HEK293 (cell line): ENCODE data around the gene FBXO28.

Experiments
- CTCF ChIA-PET: fragments of 350-600 bp; formaldehyde crosslinking; extraction: SDS; loops from one replicate; lab custom pipeline; 2021; ENCODE audit warnings: antibody characterized with exemption; lab: Yijun Ruan, JAX
- POLR2A ChIA-PET: fragments of 300-600 bp; formaldehyde crosslinking; extraction: SDS; loops from one replicate; lab custom pipeline; 2020; ENCODE audit warnings: antibody characterized with exemption, inconsistent platforms; lab: Yijun Ruan, JAX
- H3K27ac ChIP-seq: fragments of 200-500 bp; sonication (Bioruptor generic); 2 replicates; pipeline ENCODE4 v1.5.1; 2014; ENCODE audit warnings: low read depth, low read length, control low read depth, inconsistent platforms; ENCODE audit errors: extremely low read depth
- H3K36me3 ChIP-seq, 2 experiments: fragments of 200-500 bp in 1 of 2; sonication (Bioruptor generic) in 1 of 2; 1 replicate in 1 of 2; 2 replicates in 1 of 2; pipeline ENCODE4 v1.5.1; 2014 to 2017; ENCODE audit warnings: inconsistent platforms in 2 of 2, low read length in 2 of 2; ENCODE audit not compliant: control insufficient read depth in 2 of 2, insufficient read depth in 1 of 2
- H3K4me1 ChIP-seq: fragments of 200-500 bp; sonication (Bioruptor generic); 2 replicates; pipeline ENCODE4 v1.5.1; 2014; ENCODE audit warnings: mild to moderate bottlenecking, low read length, inconsistent platforms; ENCODE audit not compliant: control insufficient read depth, insufficient read depth
- H3K4me3 ChIP-seq: 2 replicates; pipeline ENCODE4 v1.5.1; 2011; ENCODE audit warnings: low read depth, mild to moderate bottlenecking, control low read depth, low read length, moderate library complexity
- H3K9me3 ChIP-seq: fragments of 200-500 bp; sonication (Bioruptor generic); 2 replicates; pipeline ENCODE4 v1.5.1; 2014; ENCODE audit warnings: low read depth, low read length, inconsistent platforms; ENCODE audit not compliant: control insufficient read depth, insufficient read depth
- FEZF1 ChIP-seq: fragments of 450-650 bp; formaldehyde crosslinking; IDR thresholded peaks from 2 replicates; pipeline ENCODE4 v1.5.1; 2016; ENCODE audit warnings: missing biosample characterization, missing genetic modification characterization
- GLIS1 ChIP-seq: fragments of 450-650 bp; formaldehyde crosslinking; IDR thresholded peaks from 2 replicates; pipeline ENCODE4 v1.5.1; 2016; ENCODE audit warnings: missing biosample characterization, missing genetic modification characterization
- GLIS2 ChIP-seq: fragments of 450-650 bp; formaldehyde crosslinking; IDR thresholded peaks from 2 replicates; pipeline ENCODE4 v1.5.1; 2016; ENCODE audit warnings: missing biosample characterization, missing genetic modification characterization
- IKZF3 ChIP-seq: fragments of 450-650 bp; IDR thresholded peaks from 2 replicates; pipeline ENCODE4 v1.5.0; 2018; ENCODE audit warnings: missing biosample characterization, mild to moderate bottlenecking, missing genetic modification characterization, moderate library complexity
- KLF1 ChIP-seq: fragments of 450-650 bp; formaldehyde crosslinking; IDR thresholded peaks from 2 replicates; pipeline ENCODE4 v1.5.1; 2016; ENCODE audit warnings: missing biosample characterization, missing genetic modification characterization
- OSR2 ChIP-seq: fragments of 450-650 bp; formaldehyde crosslinking; IDR thresholded peaks from 2 replicates; pipeline ENCODE4 v1.5.1; 2016; ENCODE audit warnings: missing biosample characterization, missing genetic modification characterization
- PRDM1 ChIP-seq: fragments of 450-650 bp; formaldehyde crosslinking; IDR thresholded peaks from 2 replicates; pipeline ENCODE4; 2016; ENCODE audit warnings: missing biosample characterization, missing genetic modification characterization
- PRDM10 ChIP-seq: fragments of 450-650 bp; formaldehyde crosslinking; IDR thresholded peaks from 2 replicates; pipeline ENCODE4 v1.5.1; 2016; ENCODE audit warnings: missing biosample characterization, missing genetic modification characterization
- WT1 ChIP-seq: fragments of 450-650 bp; formaldehyde crosslinking; IDR thresholded peaks from 2 replicates; pipeline ENCODE4 v1.5.1; 2016; ENCODE audit warnings: missing biosample characterization, missing genetic modification characterization
- ZBTB17 ChIP-seq: fragments of 450-650 bp; formaldehyde crosslinking; IDR thresholded peaks from 2 replicates; pipeline ENCODE4 v1.5.1; 2016; ENCODE audit warnings: missing biosample characterization, missing genetic modification characterization
- ZBTB20 ChIP-seq: fragments of 450-650 bp; formaldehyde crosslinking; IDR thresholded peaks from 2 replicates; pipeline ENCODE4 v1.5.1; 2016; ENCODE audit warnings: missing biosample characterization, missing genetic modification characterization
- ZBTB26 ChIP-seq: fragments of 450-650 bp; formaldehyde crosslinking; optimal IDR thresholded peaks from 2 replicates; pipeline ENCODE3; 2016; ENCODE audit warnings: missing biosample characterization, mild to moderate bottlenecking, missing genetic modification characterization
- ZBTB49 ChIP-seq: fragments of 450-650 bp; formaldehyde crosslinking; IDR thresholded peaks from 2 replicates; pipeline ENCODE4 v1.5.1; 2016; ENCODE audit warnings: missing biosample characterization, missing genetic modification characterization, low read depth
- ZIC2 ChIP-seq: fragments of 450-650 bp; formaldehyde crosslinking; IDR thresholded peaks from 2 replicates; pipeline ENCODE4 v1.5.1; 2016; ENCODE audit warnings: missing biosample characterization, missing genetic modification characterization
- ZNF19 ChIP-seq: fragments of 450-650 bp; formaldehyde crosslinking; IDR thresholded peaks from 2 replicates; pipeline ENCODE4; 2016; ENCODE audit warnings: missing biosample characterization, missing genetic modification characterization, low read depth
- ZNF311 ChIP-seq: fragments of 450-650 bp; formaldehyde crosslinking; IDR thresholded peaks from 2 replicates; pipeline ENCODE4 v1.5.1; 2017; ENCODE audit warnings: missing biosample characterization, missing genetic modification characterization, borderline replicate concordance
- ZNF366 ChIP-seq: fragments of 450-650 bp; formaldehyde crosslinking; conservative IDR thresholded peaks from 2 replicates; pipeline ENCODE4 v1.5.1; 2016; ENCODE audit warnings: missing biosample characterization, missing genetic modification characterization
- ZNF394 ChIP-seq: fragments of 450-650 bp; formaldehyde crosslinking; IDR thresholded peaks from 2 replicates; pipeline ENCODE4 v1.5.1; 2016; ENCODE audit warnings: missing biosample characterization, missing genetic modification characterization, mild to moderate bottlenecking, moderate library complexity, borderline replicate concordance
- ZNF398 ChIP-seq: fragments of 450-650 bp; formaldehyde crosslinking; IDR thresholded peaks from 2 replicates; pipeline ENCODE4 v1.5.1; 2017; ENCODE audit warnings: missing biosample characterization, missing genetic modification characterization
- ZNF449 ChIP-seq: fragments of 450-650 bp; formaldehyde crosslinking; IDR thresholded peaks from 2 replicates; pipeline ENCODE4 v1.5.1; 2017; ENCODE audit warnings: missing biosample characterization, mild to moderate bottlenecking, missing genetic modification characterization, moderate library complexity
- ZNF600 ChIP-seq: fragments of 450-650 bp; formaldehyde crosslinking; IDR thresholded peaks from 2 replicates; pipeline ENCODE4 v1.5.1; 2016; ENCODE audit warnings: missing biosample characterization, missing genetic modification characterization
- ZNF792 ChIP-seq: fragments of 450-650 bp; formaldehyde crosslinking; IDR thresholded peaks from 2 replicates; pipeline ENCODE4 v1.5.1; 2016; ENCODE audit warnings: missing biosample characterization, missing genetic modification characterization
- ZSCAN23 ChIP-seq: fragments of 450-650 bp; formaldehyde crosslinking; IDR thresholded peaks from 2 replicates; pipeline ENCODE4 v1.5.1; 2016; ENCODE audit warnings: missing biosample characterization, missing genetic modification characterization
- ZXDB ChIP-seq: fragments of 450-650 bp; formaldehyde crosslinking; IDR thresholded peaks from 2 replicates; pipeline ENCODE4 v1.5.1; 2016; ENCODE audit warnings: missing biosample characterization, missing genetic modification characterization

FBXO28 gene

GRCh38 chr1:224203243-224204016 is 89.5 kb downstream of the FBXO28 start:
- Histone ChIP-seq H3K27ac (0 out of 2 replicates have a peak overlapping the region, but pooled peaks have one; percentile 1), H3K4me3 (no peak overlapping the region), H3K4me1 (peaks cover 25% of the 10 kb centered on the region), H3K9me3 (no peaks in the 10 kb centered on the region), H3K36me3 (no peaks in the 10 kb centered on the region; a peak in 1 of 3 replicates)
- TF ChIP-seq ZNF792 (tag by site-specific recombination) (no peak), ZBTB20 (tag by site-specific recombination) (peak; percentile 71), ZNF394 (tag by site-specific recombination) (no peak), PRDM10 (peak; percentile 40), IKZF3 (tag by site-specific recombination) (peak; percentile 71), GLIS1 (tag by site-specific recombination) (peak; percentile 73), ZXDB (tag by site-specific recombination) (peak; percentile 23; the same call in 1 of the 2 replicates), FEZF1 (no peak), ZNF311 (tag by site-specific recombination) (no peak), ZNF366 (peak; percentile 51; the same call in 1 of the 2 replicates), ZBTB26 (tag by site-specific recombination) (no peak), PRDM1 (tag by site-specific recombination) (peak; percentile 27; the same call in 1 of the 2 replicates), ZIC2 (tag by site-specific recombination) (peak; percentile 71), ZNF449 (tag by site-specific recombination) (peak; percentile 77; the same call in 1 of the 2 replicates), OSR2 (tag by site-specific recombination) (peak; percentile 90), ZBTB17 (tag by site-specific recombination) (peak; percentile 68), WT1 (0 out of 2 replicates have a peak, but pooled peaks have one; percentile 19), ZNF600 (tag by site-specific recombination) (peak; percentile 64)
- ChIA-PET POLR2A (interaction anchor here (0.5 to 4.2 kb wide), 4 partner anchors 19 to 1981 kb away, joined by 3 to 40 read pairs (median 6); partner anchors contain the start of gene DEGS1), CTCF (interaction anchor here (0.6 to 1.1 kb wide), 3 partner anchors 87 to 1748 kb away, joined by 3 to 5 read pairs (median 3); no protein-coding TSS in a partner anchor)

GRCh38 chr1:224205438-224205840 is 91.5 kb downstream of the FBXO28 start:
- H3K36me3 ChIP-seq, result no peaks in the 10 kb centered on the region; a peak in 1 of 3 replicates
- peaks cover 25% of the 10 kb centered on the region for H3K4me1 ChIP-seq
- peak overlapping the region; percentile 27; the same call in 1 of the 2 replicates for H3K27ac ChIP-seq
- POLR2A ChIA-PET, result interaction anchor here (0.6 to 4.2 kb wide), 5 partner anchors 10 to 154 kb away, joined by 3 to 40 read pairs (median 5); partner anchors contain the start of gene DEGS1
- H3K4me3 ChIP-seq, result no peak overlapping the region
- CTCF ChIA-PET, result no interaction called here
- H3K9me3 ChIP-seq, result no peaks in the 10 kb centered on the region
- peak; percentile 65 for TF ChIP-seq GLIS2 (tag by site-specific recombination)
- no peak for TF ChIP-seq ZSCAN23 (tag by site-specific recombination)
- no peak for TF ChIP-seq ZNF19
- peak; percentile 78 for TF ChIP-seq ZNF398 (tag by site-specific recombination)
- peak; percentile 24; the same call in 1 of the 2 replicates for TF ChIP-seq KLF1
- TF ChIP-seq ZBTB49, result no peak
